HG02759 (cell line): ENCODE results near the gene MCM3.

Experiments used
- ATAC-seq: cut with Tn5 transposase; IDR thresholded peaks from one replicate; pipeline ENCODE4 v1.9.1; 2021; ENCODE audit warnings: mild to moderate bottlenecking, moderate library complexity; ENCODE audit not compliant: unreplicated experiment

The MCM3 gene

DNA sequence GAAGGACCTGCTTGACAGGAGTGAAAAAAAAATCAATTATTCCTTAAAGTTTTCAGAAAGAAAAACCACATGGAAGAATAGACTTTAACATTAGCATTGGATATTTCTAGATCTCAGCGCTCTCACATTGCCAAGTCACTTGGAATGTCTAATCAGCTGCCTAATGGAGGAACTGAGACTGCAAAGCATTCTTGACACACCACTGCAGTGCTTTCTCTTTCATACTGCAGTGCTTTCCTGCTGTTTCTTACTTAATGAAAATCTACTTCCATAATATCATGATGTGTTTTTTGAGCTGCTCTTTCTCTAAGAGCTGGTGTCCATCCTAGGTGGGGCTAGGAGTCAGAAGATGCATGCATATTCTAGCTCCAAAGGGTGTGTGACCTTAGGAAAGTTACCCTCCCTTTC is 20.4 kb upstream of the MCM3 start:
- ATAC-seq: peak; percentile 53

- ATAC-seq: no peak
These were observed 18.6 kb upstream of the MCM3 start for GRCh38 chr6:52303178-52303577.

- ATAC-seq: no peak
These were observed 16.8 kb upstream of the MCM3 start for GRCh38 chr6:52301326-52301725.

DNA sequence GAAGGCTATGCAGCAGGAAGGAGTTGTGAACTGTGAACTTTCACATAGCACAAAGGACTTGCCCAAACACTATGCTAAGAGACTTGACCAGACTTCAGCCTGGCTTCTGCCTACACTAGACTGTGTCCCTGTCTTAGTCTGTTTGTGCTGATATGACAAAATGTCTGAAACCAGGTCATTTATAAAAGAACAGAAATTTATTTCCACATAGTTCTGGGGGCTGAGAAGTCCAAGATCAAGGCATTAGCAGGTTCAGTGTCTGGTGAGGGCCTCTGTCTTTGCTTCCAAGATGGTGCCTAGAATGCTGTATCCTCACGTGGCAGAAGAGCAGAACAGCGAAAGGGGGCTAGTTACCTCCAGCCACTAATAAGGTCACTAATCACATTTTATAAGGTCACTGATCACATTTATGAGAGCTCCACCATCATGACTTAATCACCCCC is 16.0 kb upstream of the MCM3 start:
- no peak for ATAC-seq

DNA sequence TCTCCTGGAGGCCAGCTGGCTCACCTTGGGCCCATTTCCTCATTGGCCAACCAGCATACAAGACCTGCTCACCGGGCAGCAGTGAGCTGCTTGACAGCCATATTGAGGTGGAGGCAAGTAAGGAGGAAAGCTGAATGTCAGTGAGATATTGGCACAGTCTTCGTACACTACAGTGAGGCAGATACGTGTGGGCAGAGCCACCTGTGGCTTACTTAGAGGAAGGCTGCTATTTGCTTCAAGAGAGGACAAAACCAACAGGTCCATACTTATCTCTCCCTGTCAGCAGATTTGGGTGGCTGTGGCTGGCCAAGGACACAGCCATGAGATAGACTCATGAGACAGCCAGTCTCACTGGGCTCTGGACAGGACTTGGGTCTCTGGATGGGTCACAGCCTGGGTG is 15.1 kb upstream of the MCM3 start:
- no peak for ATAC-seq

DNA sequence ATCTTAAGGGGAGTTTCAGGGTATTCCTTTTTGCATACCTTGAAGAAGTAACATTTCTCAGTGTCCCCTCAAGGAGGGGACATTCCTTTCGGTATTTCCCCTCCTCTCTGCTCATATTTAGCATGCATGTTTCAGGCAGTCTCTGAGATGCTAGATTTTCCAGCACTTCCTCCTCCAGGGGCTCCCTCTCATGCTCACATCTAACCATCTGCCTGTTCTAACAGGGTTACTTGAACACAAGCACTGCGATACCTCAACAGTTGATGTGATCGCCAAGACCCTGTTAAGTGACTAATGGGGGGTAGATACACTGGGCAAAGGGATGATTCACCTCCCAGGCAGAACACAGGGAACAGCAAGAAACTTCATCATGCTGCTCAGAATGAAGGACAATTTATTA is 12.9 kb upstream of the MCM3 start:
- peak; percentile 36 for ATAC-seq

GRCh38 chr6:52293067-52293466 is 8.5 kb upstream of the MCM3 start:
- ATAC-seq: no peak

DNA sequence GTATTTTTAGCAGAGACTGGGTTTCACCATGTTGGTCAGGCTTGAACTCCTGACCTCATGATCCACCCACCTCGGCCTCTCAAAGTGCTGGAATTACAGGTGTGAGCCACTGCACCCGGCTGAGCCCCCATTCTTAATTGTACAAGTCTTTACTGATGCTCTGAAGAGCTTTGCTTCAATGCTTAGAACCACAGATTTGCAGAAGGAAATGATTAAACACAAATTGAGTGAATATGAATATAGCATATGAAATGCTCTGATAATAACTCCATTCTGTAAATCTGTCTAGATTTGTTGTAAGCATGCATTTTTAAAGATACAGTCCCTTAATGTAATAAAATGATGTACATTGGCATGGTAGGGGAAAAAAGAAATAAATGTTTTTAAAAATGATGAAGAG is 4.3 kb upstream of the MCM3 start:
- no peak for ATAC-seq

GRCh38 chr6:52288216-52288615 is 3.7 kb upstream of the MCM3 start:
- ATAC-seq: no peak

- ATAC-seq: no peak
These were observed 2.4 kb upstream of the MCM3 start for GRCh38 chr6:52286798-52287432.

- ATAC-seq: no peak
These were observed 881 bp upstream of the MCM3 start for GRCh38 chr6:52285177-52286068.

DNA sequence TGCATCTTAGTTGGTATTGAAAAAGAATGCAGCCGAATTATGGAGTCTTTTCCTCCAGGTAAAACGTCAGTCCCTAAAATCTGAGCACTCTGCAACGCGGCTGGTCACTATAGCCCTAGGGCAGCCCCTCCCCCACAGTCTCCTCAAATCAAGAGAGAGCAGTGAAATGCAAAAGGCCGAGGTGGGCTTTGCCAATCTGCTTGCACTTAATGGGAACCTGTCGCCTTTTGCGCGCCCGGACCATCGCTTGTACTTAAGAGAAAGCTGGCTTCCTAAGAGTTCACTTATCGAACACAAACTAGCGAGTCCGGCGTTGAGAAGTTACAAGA is 447 bp downstream of the MCM3 start:
- ATAC-seq: peak; percentile 14

- no peak for ATAC-seq
These were observed 1.4 kb downstream of the MCM3 start for GRCh38 chr6:52283111-52283510.

DNA sequence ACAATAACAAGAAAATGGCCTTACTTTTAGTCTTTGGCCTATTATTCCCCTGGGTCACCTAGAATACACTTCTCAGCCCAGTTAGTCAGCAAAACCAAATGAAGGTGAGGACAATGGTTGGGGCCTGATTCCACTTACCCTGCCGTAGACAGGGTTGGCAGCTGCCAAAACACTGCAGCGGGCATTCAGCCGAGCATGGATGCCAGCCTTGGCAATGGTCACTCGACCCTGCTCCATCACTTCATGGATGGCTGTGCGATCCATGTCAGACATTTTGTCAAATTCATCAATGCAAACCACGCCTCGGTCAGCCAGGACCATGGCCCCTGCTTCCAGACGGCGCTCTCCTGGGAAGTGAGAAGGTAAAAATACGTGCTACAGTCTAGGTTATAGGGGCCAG is 8.4 kb downstream of the MCM3 start:
- no peak for ATAC-seq

GRCh38 chr6:52271852-52272460 is 12.6 kb downstream of the MCM3 start:
- no peak for ATAC-seq

- ATAC-seq: peak; percentile 75
These were observed 20.6 kb downstream of the MCM3 start for GRCh38 chr6:52263709-52264540.

GRCh38 chr6:52262620-52263344 is 21.8 kb downstream of the MCM3 start:
- no peak for ATAC-seq

- no peak for ATAC-seq
These were observed 23.3 kb downstream of the MCM3 start for GRCh38 chr6:52261229-52261628.

GRCh38 chr6:52260634-52261033 is 23.9 kb downstream of the MCM3 start:
- no peak for ATAC-seq

DNA sequence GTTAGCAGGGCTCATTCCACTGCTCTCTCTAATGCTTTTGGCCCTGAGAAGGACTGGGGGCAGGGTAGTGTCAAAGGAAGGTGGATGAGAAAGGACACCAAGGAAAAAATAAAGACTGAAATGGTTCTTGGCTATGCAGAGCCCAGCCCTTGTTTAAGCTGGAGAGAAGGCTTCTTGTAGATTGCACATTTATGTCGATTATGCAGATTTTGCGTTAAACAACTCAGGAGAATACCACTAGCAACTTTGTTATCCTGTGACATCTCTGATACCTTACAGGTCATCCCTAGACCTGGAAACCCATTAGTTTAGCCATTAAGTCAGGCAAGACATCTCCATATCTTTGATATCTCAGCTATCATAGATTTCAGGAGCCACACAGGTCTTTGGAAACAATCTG is 29.1 kb downstream of the MCM3 start:
- ATAC-seq: no peak
